HG02973 (cell line): Measurements from ENCODE around the gene CTDP1.

Experiments used
- ATAC-seq: cut with Tn5 transposase; IDR thresholded peaks from one replicate; pipeline ENCODE4 v1.9.1; 2021; ENCODE audit warnings: moderate library complexity; ENCODE audit not compliant: unreplicated experiment

Gene CTDP1

GRCh38 chr18:79755496-79756142 is 76.0 kb downstream of the CTDP1 start:
- ATAC-seq = no peak

GRCh38 chr18:79756143-79756500 is 76.5 kb downstream of the CTDP1 start:
- no peak for ATAC-seq

- no peak for ATAC-seq
These were observed 77.2 kb downstream of the CTDP1 start for GRCh38 chr18:79756826-79757225.

- ATAC-seq = no peak
These were observed 80.7 kb downstream of the CTDP1 start for GRCh38 chr18:79760348-79760747.

GRCh38 chr18:79760881-79761280 is 81.3 kb downstream of the CTDP1 start:
- ATAC-seq = no peak

GRCh38 chr18:79763407-79763806 is 83.8 kb downstream of the CTDP1 start:
- ATAC-seq = no peak

- no peak for ATAC-seq
These were observed 84.5 kb downstream of the CTDP1 start for GRCh38 chr18:79764131-79764530.

- ATAC-seq = no peak
These were observed 86.1 kb downstream of the CTDP1 start for GRCh38 chr18:79765491-79766245.

- no peak for ATAC-seq
These were observed 86.7 kb downstream of the CTDP1 start for GRCh38 chr18:79766308-79766707.

GRCh38 chr18:79768745-79769144 is 89.1 kb downstream of the CTDP1 start:
- ATAC-seq = no peak

- ATAC-seq = no peak
These were observed 90.3 kb downstream of the CTDP1 start for GRCh38 chr18:79769698-79770500.

GRCh38 chr18:79770501-79770815 is 90.9 kb downstream of the CTDP1 start:
- no peak for ATAC-seq

- no peak for ATAC-seq
These were observed 91.2 kb downstream of the CTDP1 start for GRCh38 chr18:79770826-79771225.

GRCh38 chr18:79771446-79772107 is 92.0 kb downstream of the CTDP1 start:
- no peak for ATAC-seq

- ATAC-seq = no peak
These were observed 92.7 kb downstream of the CTDP1 start for GRCh38 chr18:79772108-79772864.

GRCh38 chr18:79772865-79773696 is 93.5 kb downstream of the CTDP1 start:
- no peak for ATAC-seq

GRCh38 chr18:79774111-79774510 is 94.5 kb downstream of the CTDP1 start:
- no peak for ATAC-seq

GRCh38 chr18:79775441-79776221 is 96.0 kb downstream of the CTDP1 start:
- no peak for ATAC-seq

GRCh38 chr18:79776674-79777073 is 97.1 kb downstream of the CTDP1 start:
- ATAC-seq = no peak
